ENCODE measurements around the gene CALML5.

GRCh38 chr10:5458425-5458824 is 40.9 kb downstream of the CALML5 start:
- TF ChIP-seq POLR2A (IDR thresholded peaks at IDR 0.05) = no peak
- no peak for TF ChIP-seq CTCF (IDR thresholded peaks at IDR 0.05)
- TF ChIP-seq POLR2AphosphoS5 (IDR thresholded peaks at IDR 0.05) = no peak

All from prostate gland (tissue), 2 donors.